ENCODE measurements around the gene CDH24.

The CDH24 gene

DNA sequence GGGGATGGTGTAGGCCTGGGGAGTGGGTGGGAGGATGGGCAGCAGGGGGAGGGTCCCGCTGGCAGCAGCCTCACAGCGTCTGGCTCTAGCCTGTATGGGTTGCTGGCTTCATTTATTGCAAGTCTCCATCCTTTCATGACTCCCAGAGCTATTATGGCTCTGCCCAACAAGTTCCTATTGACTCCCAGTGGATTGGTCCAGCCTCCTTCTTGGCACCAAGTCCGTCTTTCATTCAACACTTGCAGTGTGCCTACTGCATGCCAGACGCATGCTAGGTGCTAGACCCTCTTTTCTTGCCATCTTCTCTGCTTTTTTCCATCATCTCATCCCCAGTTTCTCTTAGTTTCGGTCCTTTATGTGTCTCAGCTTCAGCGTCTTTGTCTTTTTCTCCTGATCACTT, 14.2 kb downstream of the CDH24 start:
- DNase-seq, result no peak

DNA sequence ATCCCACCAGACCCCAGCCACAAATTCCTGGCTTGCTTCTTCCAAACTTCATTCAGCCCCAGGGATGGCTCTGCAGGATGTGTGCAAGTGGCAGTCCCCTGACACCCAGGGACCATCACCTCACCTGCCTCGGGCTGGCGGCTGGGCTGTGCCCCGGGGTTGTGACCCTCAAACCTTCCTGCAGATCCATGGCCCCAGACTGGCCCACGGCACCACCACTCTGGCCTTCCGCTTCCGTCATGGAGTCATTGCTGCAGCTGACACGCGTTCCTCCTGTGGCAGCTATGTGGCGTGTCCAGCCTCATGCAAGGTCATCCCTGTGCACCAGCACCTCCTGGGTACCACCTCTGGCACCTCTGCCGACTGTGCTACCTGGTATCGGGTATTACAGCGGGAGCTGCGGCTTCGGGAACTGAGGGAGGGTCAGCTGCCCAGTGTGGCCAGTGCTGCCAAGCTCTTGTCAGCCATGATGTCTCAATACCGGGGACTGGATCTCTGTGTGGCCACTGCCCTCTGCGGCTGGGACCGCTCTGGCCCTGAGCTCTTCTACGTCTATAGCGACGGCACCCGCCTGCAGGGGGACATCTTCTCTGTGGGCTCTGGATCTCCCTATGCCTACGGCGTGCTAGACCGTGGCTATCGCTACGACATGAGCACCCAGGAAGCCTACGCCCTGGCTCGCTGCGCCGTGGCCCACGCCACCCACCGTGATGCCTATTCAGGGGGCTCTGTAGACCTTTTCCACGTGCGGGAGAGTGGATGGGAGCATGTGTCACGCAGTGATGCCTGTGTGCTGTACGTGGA, 15.0 kb downstream of the CDH24 start, which contains the start of gene PSMB11:
PSMB11 (plus strand) TSS at position 51 of the 804 bp plus-strand sequence; CDS start at position 65, 14 bp downstream.
- no peak for DNase-seq

DNA sequence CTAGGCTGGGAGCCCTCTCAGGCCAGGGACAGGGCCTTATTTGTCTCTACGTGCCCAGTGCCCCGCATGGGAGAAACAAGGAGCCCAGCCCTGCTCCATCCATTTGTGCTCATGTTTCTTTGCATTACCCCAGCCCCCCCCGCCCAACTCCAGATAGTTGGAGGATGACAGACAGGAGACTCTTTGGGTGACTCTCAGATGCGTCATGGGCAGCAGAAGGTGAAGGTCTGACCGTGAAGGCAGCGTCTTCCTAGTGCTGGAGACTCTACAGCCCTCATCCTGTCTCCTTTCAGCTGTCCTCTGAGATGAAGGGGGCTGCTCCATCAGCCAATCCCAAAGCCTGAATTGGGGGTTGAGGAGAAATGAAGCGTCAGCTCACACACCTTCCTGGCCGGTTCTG, 15.6 kb downstream of the CDH24 start:
- no peak for DNase-seq

DNA sequence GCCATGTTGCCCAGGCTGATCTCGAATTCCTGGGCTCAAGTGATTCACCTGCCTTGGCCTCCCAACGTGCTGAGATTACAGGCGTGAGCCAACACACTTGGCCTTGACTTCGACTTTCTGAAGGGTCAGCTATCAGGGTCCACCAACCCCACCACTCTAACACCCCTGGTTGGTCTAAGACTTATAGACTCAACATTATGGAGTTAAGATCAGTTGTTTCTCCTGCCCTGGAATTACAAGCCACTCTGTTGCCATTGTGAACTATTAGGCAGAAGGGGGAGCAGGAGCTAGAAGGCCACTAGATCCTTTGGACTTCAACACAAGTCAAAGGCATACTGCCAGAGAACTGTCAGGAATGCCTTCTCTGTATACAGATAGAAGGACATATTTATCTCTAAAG, 17.2 kb downstream of the CDH24 start:
- DNase-seq, result no peak

DNA sequence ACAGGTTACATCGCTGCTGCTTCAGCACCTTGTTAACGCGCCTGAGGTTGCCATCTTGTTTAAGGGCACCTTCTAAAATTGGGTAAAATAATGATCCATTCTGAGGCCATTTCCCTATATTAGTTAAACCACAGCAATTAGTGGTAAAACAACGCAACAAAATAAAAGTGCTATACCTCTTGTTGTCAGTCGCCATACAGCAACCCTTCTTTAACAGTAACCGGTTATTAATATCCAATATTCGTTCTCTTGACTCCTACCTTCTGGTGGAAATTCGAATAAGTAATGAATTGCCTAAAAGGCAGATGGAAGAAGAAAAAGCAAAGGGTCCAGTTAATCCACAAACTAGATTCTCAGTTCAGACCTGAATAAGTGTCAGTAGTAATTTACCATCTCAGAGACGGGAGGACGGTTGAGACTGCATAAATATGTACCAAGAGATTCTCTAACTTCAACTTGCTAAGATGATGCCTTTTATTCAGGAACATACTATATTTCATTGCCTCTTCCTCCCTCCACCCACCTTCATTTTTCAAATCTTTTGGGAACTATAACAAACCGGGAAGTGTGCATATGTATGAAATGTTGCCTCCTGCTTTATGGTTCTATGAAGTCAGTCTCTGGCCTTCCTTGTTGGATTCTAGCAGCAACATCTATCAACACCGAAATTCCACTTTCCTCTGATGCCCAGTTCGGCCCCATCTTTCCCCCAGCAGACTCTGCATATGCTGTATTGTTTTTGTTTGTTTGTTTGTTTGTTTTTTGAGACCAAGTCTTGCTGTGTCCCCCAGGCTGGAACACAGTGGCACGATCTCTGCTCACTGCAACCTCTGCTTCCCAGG, 21.8 kb downstream of the CDH24 start:
- no peak for DNase-seq

DNA sequence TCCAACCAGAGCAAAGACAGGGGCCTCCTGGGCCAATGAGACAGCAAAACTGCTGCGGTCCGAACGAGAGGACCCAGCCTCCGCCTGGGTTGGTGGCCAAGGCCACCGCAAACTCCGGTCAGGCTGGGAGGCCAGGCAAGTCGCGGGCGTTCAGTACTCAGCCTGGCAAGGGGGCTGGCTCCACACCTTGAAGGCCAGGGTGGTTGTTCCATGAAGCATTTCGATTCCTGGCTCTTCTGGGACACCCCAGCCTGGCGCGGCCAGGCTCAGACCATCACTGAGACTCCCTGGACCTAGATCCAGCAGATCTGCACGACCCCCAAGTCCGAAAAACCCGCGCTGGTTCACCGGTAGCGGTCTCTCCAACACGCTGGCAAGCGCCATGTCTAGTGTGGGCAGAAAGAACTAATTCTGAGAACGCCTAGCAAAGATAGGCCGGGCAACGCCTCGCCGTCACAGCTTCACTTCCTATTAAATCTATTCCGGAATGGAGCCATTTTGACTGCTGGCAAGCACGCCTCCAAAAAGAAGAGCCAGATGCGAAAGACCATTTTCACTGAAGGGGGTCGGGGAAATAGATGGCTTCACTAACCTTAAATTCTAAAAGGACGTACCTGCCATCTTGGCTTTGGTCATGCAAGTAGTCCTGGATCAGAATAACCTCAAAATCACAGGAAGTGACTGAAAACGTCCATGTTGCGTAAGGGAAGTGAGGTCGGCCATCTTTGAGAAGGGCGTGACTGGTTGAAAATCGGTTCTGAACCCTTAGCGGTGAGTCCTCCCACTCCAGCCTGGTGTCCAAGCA, 22.6 kb downstream of the CDH24 start, which contains the start of gene PSMB5:
PSMB5 (minus strand) TSS at position 403 of the 805 bp plus-strand sequence; CDS start at position 384, 19 bp downstream.
- DNase-seq, result peak; percentile 90

DNA sequence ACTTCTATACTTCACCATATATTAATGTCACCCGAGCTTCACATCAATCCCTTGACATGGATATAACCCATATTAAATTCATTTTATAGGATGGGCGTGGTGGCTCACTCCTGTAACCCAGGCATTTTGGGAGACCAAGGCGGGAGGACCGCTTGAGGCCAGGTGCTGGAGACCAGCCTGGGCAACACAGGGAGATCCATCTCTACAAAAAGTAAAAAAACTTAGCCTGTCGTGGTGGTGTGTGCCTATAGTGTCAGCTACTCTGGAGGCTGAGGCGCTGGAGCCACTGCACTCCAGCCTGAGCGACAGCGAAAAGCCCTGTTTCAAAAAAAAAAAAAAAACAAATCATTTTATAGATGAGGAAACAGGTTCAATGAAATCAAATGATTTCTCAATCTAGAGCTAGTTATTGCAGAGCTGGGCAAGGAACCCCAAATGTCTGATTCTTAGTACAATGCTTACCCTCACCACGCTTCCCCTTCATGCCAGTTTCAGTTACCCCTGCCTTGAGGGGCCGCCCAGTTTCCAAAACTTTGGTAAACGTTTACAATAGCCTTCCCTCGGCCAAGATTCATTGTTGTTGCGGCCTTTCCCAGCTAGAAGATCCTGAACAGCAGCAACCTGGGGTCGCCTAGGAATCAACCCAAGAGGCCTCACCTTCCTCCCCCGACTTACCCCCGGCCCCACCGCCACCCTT, 23.4 kb downstream of the CDH24 start:
- no peak for DNase-seq

DNA sequence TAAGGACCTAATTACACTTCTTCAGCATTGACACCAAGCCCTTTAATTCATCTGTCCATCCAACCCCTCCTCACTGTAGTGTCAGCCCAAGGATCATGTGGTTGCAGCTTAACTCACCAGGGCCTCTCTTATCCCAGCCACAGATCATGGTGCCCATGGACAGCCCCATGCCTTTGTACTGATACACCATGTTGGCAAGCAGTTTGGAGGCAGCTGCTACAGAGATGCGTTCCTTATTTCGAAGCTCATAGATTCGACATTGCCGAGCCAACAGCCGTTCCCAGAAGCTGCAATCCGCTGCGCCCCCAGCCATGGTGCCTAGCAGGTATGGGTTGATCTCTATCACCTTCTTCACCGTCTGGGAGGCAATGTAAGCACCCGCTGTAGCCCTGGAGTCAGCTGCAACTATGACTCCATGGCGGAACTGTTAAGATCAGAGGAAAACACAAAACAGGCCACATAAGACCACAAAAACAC, 24.0 kb downstream of the CDH24 start:
- no peak for DNase-seq

DNA sequence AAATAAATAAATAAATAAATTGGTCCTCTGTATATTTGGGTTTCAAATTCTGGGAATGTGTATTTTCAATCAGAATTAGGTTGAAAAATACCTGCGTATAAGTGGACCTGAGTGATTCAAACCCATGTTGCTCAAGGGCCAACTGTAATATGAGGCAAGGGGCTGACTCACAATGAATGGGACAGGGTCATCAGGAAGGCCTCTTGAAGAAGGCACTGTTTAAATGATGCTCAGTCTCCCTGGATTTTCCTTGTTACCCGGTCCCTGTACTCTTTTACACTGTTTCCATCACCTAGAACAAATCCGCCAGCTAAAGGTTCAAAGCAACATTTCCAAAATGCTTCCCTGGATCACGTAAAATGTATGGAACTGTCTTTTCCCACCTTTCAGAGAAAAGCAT, 26.4 kb downstream of the CDH24 start:
- no peak for DNase-seq

DNA sequence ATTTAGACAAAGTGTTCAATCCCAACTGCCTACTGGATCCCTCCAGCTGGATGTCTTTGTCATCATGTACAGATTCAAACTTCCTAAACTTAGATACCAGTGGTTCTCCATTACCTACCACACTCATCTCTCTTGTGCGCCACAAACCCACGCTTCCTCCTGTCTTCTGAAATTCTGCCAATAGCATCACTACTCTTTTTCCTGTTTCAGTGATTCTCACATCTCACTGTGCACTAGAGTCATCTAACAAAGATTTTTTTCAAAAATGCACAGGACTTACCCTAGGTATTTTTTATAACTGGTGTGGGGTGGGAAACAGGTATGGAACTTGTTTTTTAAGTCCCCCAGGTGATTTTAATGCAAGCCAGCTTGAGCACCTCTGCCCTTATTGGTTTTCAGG, 28.5 kb downstream of the CDH24 start:
- no peak for DNase-seq

DNA sequence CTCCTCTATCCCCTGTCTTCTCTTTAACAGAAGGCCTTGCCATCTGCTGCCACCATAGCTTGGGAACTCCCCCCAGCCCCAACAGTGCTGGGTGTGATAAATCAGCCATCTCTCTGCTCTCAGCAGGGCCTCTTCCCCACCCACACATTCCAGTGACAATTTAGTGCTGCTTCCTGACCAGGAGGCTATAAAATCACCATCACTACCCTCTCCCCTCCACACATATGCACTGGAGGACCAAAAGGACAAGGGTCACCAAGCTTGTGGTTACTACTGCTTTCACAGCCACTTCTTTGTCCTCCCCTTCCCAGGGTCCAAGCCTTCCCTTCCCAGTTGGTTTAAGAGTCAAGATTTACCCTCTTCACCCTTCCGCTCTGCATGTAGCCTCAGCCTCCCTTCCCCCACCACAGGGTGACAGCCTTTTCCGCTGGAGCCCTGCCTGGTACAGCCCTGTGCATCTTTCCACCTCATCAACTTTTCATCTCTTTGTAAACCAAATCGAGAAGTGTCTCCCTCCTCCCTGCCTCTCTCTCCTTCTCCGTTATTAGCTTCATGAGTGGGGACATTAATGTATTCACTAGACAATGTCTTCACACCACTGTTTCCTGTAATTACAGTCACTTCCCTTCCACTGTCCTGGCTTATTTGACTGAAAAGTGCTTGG, 32.0 kb downstream of the CDH24 start:
- no peak for DNase-seq

DNA sequence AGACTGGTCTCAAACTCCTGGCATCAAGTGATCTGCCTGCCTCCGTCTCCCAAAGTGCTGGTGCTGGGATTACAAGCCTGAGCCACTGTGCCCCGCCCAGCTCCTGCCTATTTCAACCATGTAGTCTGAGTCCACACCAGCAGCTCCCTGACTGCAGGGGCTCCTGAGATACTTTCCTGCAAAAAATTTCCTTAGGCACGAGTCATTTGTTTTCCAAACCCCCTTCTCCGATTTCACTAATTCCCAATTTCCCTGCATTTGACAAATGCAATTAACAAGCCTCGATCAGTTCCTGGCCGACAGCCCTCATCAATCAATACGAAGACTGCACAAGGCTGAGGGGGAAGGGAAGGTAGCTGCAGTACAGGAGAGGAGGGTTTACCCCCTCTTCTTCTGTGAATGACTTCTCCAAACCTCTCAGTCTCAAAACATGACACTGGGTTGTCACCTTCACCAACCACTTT, 32.7 kb downstream of the CDH24 start:
- DNase-seq, result no peak

DNA sequence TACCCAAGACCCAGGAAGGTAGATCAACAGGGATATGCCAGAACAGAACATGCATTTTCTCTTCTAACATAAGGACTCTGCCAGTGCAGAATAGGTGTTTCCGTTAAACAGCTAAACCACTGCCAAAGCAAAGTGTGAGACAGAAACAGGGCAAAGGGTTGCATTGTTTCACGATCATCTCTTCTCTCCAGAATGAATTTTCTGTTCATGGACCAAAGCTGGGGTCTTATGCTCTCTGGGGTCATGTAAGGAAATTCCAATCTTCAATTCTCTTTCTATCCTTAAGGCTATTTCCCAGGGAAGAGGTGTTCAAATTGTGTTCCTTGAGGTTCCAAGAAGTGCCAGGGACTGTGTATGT, 33.5 kb downstream of the CDH24 start:
- DNase-seq, result no peak

DNA sequence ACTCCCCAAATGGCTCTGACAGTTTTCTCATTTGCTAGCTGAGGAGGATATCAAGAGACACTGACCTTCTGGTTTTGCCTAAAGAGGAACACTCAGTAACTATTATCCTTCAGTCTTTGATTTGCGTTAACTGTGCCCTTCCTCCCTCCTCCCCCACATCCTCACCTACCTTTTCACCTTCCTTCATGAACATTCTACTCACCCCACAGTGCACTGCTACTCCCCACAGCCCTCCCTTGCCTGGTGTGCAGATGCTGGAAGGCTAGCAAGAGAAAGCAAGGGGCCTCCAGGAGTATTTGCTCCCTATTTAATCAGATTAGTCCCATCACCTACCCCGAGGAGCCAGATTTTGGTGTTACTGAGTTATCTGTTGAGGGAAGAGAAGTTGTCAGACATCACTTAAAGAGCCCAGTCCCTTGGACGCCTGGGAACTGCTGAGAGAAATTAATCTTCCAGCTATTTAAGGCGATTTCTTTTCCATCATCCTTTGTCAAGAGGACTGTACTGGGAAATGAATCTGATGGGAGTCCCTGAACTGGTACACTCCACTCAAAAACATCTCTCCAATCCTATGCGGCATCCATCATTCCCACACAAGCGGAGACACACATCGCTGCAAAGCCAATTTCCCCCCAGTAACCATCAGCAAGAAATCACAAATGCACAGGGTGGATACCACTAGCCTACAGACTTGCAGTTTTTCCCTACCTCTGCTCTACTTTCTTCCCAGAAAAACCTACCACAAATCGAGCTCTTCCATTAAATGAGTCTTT, 34.1 kb downstream of the CDH24 start:
- no peak for DNase-seq

DNA sequence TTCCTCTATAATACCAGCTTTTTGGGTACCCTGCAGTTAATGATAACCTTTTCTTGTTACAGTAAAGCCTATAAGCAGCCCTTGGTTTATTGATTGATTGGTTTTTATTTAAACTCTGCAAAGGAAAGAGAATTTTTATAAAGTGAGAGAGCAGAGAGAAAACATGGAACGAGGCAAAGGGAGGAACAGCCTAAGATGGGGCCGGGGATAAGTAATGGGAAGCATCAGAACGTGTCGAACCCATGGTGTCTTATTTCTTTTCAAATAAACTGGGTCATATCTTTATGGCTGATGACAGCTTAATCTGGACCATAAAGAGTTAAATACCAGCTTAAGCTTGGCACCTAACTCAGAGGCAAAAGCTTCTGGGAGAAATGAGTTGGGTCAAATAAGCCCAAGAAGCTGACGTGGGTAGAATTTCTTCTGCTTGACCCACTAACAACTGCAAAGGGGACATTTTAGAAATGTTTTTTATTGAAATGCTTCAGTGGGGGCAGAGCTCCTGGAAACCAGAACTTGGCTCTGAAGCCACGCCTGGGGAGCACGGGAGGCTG, 35.4 kb downstream of the CDH24 start:
- DNase-seq, result no peak

DNA sequence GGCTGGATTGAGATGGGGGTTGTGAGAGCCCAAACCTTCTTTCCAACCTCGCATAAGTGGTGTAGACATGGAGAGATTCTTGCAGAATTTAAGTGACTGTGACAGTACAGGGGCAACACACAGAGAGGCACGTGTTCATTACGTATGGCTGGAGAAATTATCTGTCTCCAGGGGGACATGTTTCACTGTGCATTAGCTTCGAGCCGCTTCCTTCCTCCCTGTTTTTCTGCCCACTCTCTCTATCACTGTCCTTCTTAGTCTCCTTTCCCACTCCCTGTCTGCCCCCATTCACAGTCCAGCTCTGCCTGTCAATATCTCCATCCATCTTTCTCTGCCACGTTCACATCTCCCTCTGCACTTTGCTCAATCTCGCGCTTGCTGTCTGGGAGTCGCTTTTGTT, 35.9 kb downstream of the CDH24 start:
- no peak for DNase-seq

DNA sequence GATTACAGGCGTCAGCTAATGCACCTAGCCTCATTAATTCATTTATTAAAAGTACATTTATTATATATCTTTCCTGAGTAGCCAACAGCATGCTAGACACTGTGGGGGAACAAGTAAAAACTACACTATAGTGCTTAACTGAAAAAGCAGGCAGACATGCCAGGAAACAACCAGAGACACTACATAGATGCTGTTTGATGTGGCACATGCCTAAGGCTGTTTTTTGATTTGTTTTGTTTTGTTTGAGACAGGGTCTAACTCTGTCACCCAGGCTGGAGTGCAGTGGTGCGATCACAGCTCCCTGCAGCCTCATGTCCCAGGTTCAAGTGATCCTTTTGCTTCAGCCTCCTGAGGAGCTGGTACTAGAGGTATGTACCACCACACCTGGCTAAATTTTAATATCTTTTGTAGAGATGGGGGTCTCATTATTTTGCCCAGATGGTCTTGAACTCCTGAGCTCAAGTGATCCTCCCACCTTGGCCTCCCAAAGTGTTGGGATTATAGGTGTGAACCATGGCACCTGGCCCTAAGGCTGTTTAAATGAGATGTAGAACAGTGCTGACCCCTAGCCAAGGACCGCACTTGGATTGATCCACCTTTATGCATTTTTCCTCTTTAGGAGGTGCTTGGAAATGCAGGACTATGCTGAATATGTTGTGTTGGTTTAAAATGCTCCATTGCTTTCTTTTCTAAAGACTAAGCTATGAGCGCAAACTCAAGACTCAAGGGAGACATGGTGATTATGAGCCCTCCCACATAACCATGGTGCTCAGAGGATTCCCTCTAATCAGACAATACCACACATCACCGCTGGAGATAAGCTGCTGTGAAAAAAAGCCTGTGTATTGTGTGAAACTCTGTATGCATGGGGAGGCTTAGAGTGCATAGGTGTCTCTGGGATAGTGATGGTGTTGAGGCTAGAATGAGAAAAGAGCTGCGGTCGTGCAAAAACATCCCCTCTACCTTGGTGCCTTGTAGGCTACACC, 36.9 kb downstream of the CDH24 start:
- DNase-seq, result no peak

DNA sequence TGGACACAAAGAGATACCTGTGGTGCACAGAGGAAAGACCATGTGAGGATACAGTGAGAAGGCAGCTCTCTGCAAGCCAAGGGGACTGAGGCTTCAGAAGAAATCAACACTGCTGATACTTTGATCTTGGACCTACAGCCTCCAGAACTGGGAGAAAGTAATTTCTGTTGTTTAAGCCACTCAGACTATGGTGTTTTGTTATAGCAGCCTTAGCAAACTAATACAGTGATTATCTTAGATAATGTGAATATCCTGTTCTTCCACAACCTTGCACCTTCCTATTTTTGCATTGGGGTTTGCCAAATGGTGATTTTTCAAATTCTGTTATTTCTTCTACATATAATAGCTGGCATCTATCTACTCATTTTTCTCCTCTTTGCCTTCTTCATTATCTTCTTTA, 39.2 kb downstream of the CDH24 start:
- no peak for DNase-seq

DNA sequence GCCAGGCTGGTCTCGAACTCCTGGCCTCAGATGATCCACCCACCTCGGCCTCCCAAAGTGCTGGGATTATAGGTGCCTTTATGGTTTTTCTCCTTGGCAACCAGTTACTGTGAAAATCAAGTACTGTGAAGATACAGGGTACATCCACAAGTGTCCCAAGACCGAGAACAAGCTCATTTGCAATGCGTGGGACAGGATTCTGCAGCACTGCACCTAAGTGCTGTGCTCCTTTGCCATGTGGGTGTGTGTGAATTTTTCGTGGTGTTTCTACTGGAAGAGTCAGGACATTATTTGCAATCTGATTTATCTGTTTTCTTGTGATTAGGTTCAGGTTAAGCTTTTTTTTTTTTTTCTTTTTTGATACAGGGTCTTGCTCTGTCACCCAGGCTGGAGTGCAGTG, 40.2 kb downstream of the CDH24 start:
- no peak for DNase-seq

Data from right forelimb (tissue), 1 donor.